Measurements from ENCODE around the gene ZNF518A. TPM values are rescaled to one million over a fixed set of nuclear protein-coding genes. Genes with fewer than 3 reads are reported as not detected.
"Not testable (repeated sequence)": the region's sequence is repeated elsewhere in the genome, so short reads cannot be mapped to it uniquely, and the experiment has no call there.

Gene ZNF518A
- total RNA-seq, 2 experiments from 2014 or later = 13.1 to 14.1 TPM

DNA sequence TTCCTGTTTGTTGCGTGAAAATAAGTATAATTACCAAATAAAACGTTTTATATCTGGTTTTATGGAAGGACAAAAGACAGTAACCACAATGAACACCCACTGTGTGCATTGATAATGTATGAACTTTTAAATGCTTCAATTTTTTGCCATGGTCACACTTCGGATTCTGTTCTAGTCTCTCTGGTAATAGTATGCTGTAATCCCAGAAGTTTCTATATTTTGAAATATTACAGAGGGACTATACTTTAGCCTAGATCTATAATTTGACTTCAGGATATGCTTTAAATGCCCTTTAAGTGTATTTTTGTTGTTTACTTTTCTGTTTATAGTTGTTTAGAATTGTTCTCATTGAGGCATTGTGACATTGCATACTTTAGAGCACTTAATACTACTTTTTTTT is 1.5 kb downstream of the ZNF518A start:
- POLR2A ChIA-PET = no interaction called here
- CTCF ChIA-PET = no interaction called here

DNA sequence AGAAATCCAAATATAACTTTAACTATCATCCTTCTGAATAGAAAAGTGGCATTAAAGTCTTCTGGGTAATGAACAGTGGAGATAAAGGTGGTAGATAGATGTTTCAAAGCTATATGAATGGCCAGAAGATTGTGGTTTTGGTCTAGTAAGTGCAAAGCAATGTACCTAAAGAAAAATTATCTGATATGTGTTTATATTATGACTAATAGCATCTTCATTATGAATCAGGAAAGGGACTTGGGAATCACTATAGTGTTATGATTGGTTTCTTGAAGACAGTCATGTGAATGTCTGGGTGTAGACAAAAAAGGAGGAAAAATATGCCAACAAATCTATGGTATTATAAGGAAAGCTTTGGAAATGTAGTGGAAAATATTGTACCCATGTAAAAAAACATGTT is 3.0 kb downstream of the ZNF518A start:
- ChIA-PET CTCF (no interaction called here), POLR2A (no interaction called here)

DNA sequence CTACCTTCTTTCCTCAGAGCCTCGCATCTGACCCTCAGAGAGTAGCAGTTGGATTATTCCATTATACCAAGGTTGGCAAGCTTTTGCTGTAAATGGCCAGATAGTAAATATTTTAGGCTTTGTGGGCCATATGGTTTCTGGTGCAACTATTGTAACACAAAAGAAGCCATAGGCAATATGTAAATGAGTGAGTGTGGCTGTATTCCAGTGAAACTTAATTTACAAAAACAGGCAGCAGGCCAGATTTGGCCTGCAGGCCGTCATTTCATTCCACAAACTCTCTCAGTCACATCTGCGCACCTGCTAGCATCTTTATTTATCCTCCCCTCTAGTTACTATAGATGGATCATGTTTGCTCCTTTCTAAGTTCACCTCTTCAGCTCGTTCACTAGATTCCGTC is 6.7 kb downstream of the ZNF518A start:
- CTCF ChIA-PET = no interaction called here

DNA sequence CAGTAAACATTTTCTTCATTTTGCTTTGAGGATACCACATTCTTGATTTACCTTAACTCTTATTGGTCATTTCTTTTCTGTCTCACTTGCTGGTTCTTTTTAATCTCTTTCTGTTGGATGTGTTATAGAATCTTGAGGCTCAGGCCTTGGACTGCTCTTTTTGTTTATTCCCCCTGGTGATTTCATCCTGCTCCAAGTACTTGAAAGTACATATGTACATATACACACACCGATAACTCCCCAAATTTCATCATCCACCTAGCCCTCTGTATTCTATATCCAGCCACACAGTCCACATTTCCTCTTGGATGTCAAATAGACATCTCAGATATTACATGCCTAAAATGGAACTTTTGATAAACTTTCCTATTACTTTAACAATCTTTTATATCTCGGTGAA is 7.5 kb downstream of the ZNF518A start:
- CTCF ChIA-PET = no interaction called here
- POLR2A ChIA-PET = interaction anchor here (1.3 kb wide), 1 partner anchor 8 kb away, joined by 3 read pairs; the partner anchor contains the start of gene ZNF518A

More for the DNA sequence above, 6.7 kb downstream of the ZNF518A start:
- POLR2A ChIA-PET = no interaction called here

DNA sequence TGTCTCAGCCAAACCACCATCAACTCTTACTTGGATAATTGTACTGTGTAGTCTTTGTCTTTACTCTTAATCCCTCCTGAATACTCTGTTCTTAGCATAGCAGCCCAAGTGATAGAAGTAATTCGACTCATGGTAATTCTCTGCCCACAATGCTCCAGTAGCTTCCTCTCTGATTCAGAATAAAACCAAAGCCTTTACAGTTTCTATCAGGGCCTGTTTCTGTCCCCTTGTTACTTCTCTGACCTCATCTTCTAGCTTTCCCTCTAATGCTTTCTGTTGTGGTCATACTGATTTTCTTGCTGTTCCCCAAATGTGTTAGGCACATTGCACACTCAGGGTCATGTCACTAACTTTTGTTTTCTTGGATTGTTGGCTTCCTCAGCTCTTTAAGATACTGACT is 8.0 kb downstream of the ZNF518A start:
- POLR2A ChIA-PET = interaction anchor here (1.3 kb wide), 1 partner anchor 8 kb away, joined by 3 read pairs; the partner anchor contains the start of gene ZNF518A

DNA sequence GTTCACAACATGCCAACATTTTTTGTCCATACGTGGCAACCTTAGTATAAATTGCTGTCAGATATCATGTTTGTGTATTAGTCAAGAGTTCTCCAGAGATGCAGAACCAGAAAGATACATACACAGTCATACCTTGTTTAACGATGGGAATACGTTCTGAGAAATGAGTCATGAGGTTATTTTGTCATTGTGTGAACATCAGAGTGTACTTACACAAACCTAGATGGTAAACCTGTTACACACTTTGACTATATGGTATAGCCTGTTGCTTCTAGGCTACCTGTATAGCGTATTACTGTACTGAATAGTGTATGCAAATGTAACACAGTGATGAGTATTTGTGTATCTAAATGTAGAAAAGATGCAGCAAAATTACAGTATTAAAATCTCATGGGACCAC is 22.3 kb downstream of the ZNF518A start:
- ChIA-PET CTCF (no interaction called here), POLR2A (no interaction called here)

More for the DNA sequence above, 8.0 kb downstream of the ZNF518A start:
- CTCF ChIA-PET = interaction anchor here (0.6 kb wide), 1 partner anchor 201 kb away, joined by 3 read pairs; no protein-coding TSS in a partner anchor

DNA sequence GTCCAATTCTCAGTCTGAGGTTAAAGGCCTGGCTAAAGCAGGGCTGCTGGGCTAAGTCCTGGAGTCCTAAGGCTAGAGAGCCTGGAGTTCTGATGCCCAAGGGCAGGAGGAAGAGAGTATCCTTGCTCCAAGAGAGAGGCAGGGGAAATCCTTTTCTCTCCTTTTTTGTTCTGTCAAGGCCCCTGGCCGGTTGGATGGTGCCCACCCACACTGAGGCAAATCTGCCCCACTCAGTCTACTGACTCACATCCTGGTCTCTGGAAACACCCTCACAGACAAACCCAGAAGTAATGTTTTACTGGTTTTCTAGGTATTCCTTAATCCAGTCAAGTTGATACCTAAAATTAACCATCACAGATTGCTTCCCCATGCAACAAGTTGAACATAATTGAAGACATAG is 23.0 kb downstream of the ZNF518A start:
- CTCF ChIA-PET = no interaction called here

DNA sequence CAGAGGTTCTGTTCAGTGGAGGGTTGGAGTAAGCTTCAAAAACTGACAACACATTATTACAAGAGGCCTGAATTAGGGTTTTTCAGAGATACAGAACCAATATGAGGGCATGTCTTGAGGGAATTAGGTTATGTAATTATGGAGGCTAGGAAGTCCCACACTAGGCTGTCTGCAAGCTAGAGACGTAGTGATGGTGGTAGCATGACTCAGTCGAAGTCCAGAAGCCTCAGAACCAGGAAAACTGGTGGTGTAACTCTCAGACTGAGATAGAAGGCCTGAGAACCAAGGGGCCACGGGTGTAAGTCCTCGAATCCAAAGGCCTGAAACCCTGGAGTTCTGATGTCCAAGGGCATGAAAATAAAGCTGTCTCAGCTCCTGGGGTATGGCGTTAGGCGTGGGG is 35.6 kb downstream of the ZNF518A start:
- CTCF ChIA-PET = interaction anchor here (1.1 kb wide), 1 partner anchor 149 kb away, joined by 3 read pairs; no protein-coding TSS in a partner anchor
- POLR2A ChIA-PET = no interaction called here

More for the DNA sequence above, 23.0 kb downstream of the ZNF518A start:
- POLR2A ChIA-PET = no interaction called here

DNA sequence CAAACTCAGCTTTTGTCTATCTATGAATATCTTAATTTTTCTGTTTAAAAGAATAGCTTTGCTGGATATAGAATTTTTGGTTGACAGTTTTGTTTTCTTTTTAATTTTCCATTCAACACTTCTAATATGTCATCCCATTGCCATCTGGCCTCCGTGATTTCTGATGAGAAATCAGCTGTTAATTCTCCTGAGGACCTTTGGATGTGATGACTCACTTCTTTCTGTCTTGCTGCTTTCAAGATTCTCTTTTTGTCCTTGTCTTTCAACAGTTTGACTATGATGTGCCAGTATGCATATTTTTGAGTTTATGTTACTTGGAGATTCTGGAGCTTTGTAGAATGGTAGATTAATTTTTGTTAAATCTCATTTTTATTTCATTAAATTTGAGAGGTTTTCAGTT is 38.4 kb downstream of the ZNF518A start:
- ChIA-PET CTCF (no interaction called here), POLR2A (no interaction called here)

DNA sequence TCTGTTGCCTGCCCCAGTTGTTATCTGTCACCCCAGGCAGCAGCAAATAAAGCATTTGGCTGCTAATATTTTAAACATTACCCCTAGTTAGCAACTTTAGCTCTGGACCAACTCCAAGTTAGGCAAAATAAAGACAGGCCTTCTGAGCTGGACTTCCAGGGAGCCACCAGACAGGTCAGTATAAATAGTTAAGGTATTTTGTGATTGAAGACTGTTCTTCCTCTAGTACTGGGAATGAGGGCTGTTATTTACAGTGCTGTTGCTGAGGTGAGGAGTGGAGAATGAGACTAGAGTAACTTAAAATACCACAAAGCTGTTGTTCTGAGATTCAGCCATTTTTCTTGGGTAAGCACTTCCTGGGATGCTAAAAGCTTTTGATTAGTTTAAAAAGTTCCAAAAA is 40.1 kb downstream of the ZNF518A start:
- CTCF ChIA-PET = no interaction called here
- POLR2A ChIA-PET = no interaction called here

DNA sequence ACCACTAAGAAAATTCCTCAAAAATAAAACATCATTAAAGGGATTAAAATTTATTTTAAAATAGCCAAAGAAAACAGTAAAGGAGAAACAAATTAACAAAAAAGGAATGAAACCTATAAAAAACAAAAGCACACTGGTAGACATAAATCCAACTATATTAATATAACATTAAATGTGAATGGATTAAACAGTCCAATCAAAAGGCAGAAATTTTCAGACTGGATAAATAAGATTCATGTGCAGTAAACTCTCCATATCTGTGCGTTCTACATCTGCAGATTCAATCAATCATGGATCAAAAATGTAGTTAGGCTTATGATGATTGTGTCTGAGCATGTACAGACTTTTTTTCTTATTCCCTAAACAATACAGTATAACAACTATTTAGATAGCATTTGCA is 42.6 kb downstream of the ZNF518A start:
- ChIA-PET CTCF (no interaction called here), POLR2A (no interaction called here)

DNA sequence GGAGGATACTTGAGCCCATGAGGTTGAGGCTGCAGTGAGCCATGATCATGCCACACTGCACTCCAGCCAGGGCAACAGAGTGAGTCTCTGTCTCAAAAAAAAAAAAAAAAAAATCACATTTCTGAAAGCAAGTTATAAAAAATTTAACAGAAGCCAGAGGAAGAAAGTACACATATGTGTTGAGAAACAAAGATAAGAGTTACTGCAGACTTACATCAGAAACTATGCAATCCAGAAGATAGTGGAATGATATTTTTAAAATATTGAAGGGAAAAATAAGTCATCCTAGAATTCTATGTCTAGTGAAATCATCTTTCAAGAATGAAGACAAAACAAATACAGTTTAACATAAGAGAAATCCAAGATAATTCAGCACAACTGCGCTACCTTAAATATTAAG is 46.9 kb downstream of the ZNF518A start:
- ChIA-PET CTCF (no interaction called here), POLR2A (no interaction called here)

DNA sequence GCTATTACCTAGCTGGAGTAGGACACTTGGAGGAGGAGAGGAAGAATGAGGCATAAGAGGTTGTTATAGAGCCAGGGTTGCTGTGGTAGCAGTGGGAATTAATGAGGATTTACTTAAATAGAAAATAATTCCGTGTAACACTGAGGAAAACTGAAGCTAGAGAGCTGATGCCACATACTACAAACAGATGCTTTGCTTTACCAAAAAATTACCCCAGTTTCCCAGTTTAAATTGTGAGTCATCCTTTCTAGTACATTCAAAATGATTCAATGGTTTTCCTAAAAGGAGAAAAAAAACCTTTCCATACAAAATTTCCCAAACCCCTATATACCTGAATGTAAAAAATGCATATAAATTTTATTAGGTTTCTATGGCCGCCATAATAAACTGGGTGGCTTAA is 58.3 kb downstream of the ZNF518A start:
- CTCF ChIA-PET = no interaction called here
- POLR2A ChIA-PET = no interaction called here

DNA sequence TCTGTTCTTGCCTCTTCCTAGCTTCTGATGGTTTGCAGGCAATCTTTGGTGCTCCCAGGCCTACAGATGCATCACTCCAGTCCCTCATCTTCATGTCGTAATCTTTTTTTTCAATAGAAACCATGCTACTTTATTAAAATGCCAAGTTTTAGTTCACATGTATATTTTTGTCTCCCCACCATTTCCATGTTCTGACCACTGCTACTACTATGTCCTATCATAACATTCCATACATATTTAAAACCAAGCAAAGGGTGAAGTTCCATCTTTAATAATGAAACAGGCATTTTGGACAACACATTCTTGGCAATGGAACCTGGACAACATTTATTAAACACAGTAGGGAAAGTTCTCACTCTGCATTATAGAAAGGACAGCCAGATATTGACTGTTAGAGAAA is 58.8 kb downstream of the ZNF518A start:
- ChIA-PET CTCF (no interaction called here), POLR2A (no interaction called here)

DNA sequence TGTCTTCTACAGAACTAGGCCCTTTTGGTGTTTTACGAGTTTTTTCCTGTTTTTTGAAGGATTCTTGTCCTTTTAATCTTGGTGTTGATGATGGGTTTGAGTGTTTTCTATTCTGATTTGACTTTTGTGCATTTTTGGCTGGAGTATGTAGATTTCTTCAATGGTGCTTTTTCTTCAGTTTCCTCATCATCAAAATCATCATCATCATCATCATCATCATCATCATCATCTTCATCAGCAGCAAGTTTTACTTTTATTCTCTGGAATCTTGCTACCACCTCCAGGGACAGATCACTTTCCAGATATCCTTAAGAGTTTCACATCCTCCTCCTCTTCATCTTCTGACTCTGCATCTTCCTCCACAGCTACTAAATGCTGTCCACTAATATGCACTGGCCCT is 59.4 kb downstream of the ZNF518A start:
- CTCF ChIA-PET, POLR2A ChIA-PET: not testable (repeated sequence)

DNA sequence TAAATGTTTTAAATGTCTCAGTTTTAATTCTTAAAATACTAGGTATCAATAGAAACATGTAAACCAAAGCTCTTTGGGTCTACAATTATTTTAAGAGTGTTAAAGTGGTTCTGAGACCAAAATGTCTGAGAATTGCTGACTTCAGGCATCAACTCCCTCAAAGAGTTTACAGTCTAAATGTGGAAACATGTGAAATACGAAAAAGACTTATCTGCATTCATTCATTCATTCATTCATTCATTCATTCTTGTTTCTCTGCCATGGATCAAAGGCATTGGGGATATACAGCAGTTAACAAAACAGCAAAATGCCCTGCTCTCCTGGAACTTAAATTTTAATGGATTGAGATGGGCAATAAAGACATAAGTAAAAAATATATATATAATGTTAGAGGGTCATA is 71.4 kb downstream of the ZNF518A start:
- POLR2A ChIA-PET = no interaction called here
- CTCF ChIA-PET = no interaction called here

DNA sequence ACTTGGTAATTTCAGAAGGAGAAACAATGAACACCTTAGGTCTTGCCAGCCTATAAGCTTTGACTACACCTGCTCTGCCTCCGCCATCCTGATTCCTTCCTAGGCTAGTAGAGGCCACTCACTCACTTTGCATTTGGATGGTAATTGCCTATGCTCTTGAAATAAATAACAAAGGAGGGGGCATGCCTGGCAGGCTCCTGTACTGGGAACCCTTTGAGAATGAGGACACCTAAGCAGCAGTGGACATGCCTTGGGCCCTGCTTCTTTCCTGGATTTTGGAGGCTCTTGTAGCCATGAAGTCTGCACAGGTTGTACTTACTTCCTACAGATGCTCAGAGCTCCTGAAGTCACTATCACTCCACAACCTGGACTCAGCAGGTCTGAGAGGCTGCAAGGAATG is 75.5 kb downstream of the ZNF518A start:
- CTCF ChIA-PET = no interaction called here
- POLR2A ChIA-PET = no interaction called here

DNA sequence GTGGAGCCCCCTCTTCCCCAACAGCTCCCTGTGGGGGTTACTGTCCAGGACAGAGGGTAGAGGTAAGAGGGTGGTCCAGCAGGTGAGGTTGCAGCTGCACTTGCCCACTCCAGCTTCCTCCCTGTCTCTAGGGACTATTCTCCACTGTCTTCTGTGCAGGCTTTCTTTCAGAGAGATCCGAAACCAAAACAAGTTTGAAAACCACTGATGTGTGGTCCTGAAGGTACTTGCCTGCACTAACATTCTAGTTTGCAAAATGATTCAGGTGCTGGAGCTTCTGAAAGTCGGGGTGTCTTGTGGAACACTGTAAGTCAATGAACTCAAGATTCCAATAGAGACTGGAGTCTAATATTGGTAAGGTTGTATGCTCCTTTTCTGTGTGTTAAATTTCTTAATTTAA is 78.2 kb downstream of the ZNF518A start:
- CTCF ChIA-PET = no interaction called here
- POLR2A ChIA-PET = no interaction called here

DNA sequence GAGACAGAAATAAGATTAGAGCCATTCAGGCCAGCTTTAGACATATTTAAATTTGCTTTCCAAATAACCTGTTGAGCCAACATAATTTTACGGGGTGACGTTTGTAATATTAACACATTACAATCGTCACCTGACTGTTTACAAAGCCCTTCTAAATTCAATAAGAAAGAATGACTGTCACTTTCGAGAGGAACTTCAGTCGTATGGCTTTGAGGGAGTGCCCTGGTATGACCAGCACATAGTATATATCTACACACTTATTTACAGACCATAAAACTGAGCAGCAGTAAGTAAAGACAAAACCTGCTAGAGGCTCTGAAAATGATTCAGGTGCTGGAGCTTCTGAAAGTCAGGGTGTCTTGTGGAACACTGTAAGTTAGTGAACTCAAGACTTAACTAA is 78.8 kb downstream of the ZNF518A start:
- ChIA-PET POLR2A (no interaction called here), CTCF (no interaction called here)

DNA sequence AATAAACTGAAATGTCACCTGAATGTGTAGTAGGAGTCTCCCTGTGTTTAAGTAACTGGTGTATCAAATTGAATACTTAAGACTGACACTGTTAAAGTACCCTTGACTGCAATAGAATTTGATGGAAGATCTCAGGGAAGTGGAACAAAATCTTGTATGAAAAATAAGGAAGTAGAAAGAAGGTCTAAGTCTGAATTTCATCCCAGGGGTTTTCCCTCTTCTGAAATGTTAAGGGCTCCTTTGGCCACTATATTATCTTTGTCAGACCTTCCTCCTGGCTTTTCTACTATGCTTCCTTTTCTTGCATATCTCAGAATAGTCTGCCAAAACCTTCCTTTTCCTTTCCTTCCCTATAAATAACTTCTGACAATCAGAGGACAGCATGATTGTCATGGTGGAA is 81.7 kb downstream of the ZNF518A start:
- ChIA-PET CTCF (no interaction called here), POLR2A (no interaction called here)

DNA sequence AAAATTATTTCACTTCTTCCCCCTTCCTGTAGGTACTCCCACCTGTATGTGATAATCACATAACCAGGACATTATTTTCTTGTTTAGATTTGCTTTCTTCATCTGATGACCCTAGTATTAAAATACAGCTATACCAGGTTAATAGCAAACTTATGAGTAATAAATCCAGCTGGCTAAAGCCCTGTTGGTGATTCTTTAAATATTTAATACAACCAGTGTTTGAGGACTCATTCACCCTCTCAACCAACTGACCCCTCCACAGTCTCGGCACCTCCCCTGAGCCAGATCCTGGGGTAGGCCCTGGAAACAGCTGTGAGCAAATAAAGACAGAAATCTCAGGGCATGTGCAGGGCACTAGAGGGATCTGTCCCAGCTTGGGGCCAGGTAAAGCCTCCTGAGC is 82.8 kb downstream of the ZNF518A start:
- POLR2A ChIA-PET = no interaction called here
- CTCF ChIA-PET = no interaction called here

Measured in activated CD8-positive, alpha-beta memory T cell treated with anti-CD3 and anti-CD28 coated beads for 36 hours (primary cell).